OCI-LY7 (cell line): ENCODE measurements around the gene PHKB. TPM values are rescaled to one million over a fixed set of nuclear protein-coding genes. Genes with fewer than 3 reads are reported as not detected.

Experiments used
- BruUV-seq: library from RNA; stranded (reverse); fragments of 400-500 nt; replicated peaks from 2 replicates; lab custom pipeline; 2021; lab: Mats Ljungman, UMichigan
- CTCF ChIA-PET: fragments of 300-600 bp; sonication (Branson Sonifier 250); formaldehyde crosslinking; loops from one replicate; lab custom pipeline; 2022; ENCODE audit warnings: antibody characterized with exemption; ENCODE audit not compliant: unreplicated experiment; lab: Charles Lee
- POLR2A ChIA-PET: fragments of 300-600 bp; sonication (Branson Sonifier 250); formaldehyde crosslinking; loops from one replicate; lab custom pipeline; 2022; ENCODE audit warnings: antibody characterized with exemption; lab: Charles Lee
- DNase-seq: peaks from one replicate; pipeline ENCODE4 v3.0.0-alpha.2; 2015; ENCODE audit warnings: low spot score
- H2AFZ ChIP-seq: fragments of 200-600 bp; sonication (generic), shearing (Covaris generic); 2 replicates; pipeline ENCODE4 v1.6.1; 2014; ENCODE audit warnings: mild to moderate bottlenecking, antibody characterized with exemption, low read length, moderate library complexity
- H3K27ac ChIP-seq: fragments of 200-600 bp; sonication (generic); 2 replicates; pipeline ENCODE4 v1.5.1; 2014; ENCODE audit warnings: mixed run types, low read depth, mild to moderate bottlenecking, moderate library complexity, low read length, inconsistent platforms; ENCODE audit not compliant: poor library complexity, severe bottlenecking
- H3K36me3 ChIP-seq: fragments of 200-600 bp; sonication (generic); 2 replicates; pipeline ENCODE4 v1.6.1; 2014; ENCODE audit warnings: mild to moderate bottlenecking, antibody characterized with exemption, low read length, moderate library complexity, mixed read lengths; ENCODE audit not compliant: insufficient read depth
- H3K4me1 ChIP-seq: fragments of 200-600 bp; sonication (generic); 2 replicates; pipeline ENCODE4 v1.5.1; 2014; ENCODE audit warnings: mild to moderate bottlenecking, low read length; ENCODE audit not compliant: insufficient read depth, poor library complexity, severe bottlenecking
- H3K4me2 ChIP-seq: fragments of 200-600 bp; sonication (generic); 2 replicates; pipeline ENCODE4 v1.6.1; 2014; ENCODE audit warnings: mild to moderate bottlenecking, low read length
- H3K4me3 ChIP-seq: fragments of 200-600 bp; sonication (generic); 2 replicates; pipeline ENCODE4 v1.5.1; 2014; ENCODE audit warnings: mild to moderate bottlenecking, low read depth, low read length; ENCODE audit not compliant: poor library complexity, severe bottlenecking
- H3K79me2 ChIP-seq: fragments of 200-600 bp; sonication (generic); 2 replicates; pipeline ENCODE4 v1.6.1; 2016; ENCODE audit warnings: low read depth, mild to moderate bottlenecking, low read length, moderate library complexity, mixed read lengths; ENCODE audit not compliant: insufficient read depth
- H3K9me2 ChIP-seq: fragments of 200-600 bp; sonication (generic); 2 replicates; pipeline ENCODE4 v1.6.1; 2016; ENCODE audit warnings: mild to moderate bottlenecking, low read length, mixed read lengths; ENCODE audit not compliant: insufficient read depth
- H3K9me3 ChIP-seq: fragments of 200-600 bp; sonication (generic); 2 replicates; pipeline ENCODE4 v1.6.1; 2014; ENCODE audit warnings: mild to moderate bottlenecking, mixed run types, low read length, mixed read lengths
- H4K20me1 ChIP-seq: fragments of 200-600 bp; sonication (generic); 2 replicates; pipeline ENCODE4 v1.6.1; 2014; ENCODE audit warnings: mild to moderate bottlenecking, antibody characterized with exemption, low read length, moderate library complexity, mixed read lengths; ENCODE audit not compliant: insufficient read depth
- CTCF ChIP-seq: fragments of 200-600 bp; sonication (generic); conservative IDR thresholded peaks from 2 replicates; pipeline ENCODE4 v1.5.1; 2014; ENCODE audit warnings: mild to moderate bottlenecking, antibody characterized with exemption, low read length, moderate library complexity, mixed read lengths
- EZH2phosphoT487 ChIP-seq: fragments of 200-600 bp; sonication (generic); IDR thresholded peaks from 2 replicates; pipeline ENCODE4 v1.6.1; 2018; ENCODE audit warnings: low read depth, borderline replicate concordance, mild to moderate bottlenecking, mixed run types, antibody characterized with exemption, low read length, moderate library complexity, mixed read lengths
- intact Hi-C: fragments of 100-400 bp; cut with micrococcal nuclease; formaldehyde crosslinking; loops from one replicate; pipeline ENCODE4 v1.10.0; 2022; ENCODE audit not compliant: unreplicated experiment
- total RNA-seq, 2 experiments: library from RNA; depleted of rRNA in 1 of 2; stranded (reverse); fragments of >200 nt in 1 of 2; shearing (Covaris generic) in 1 of 2; gene quantifications; 2 replicates each; pipeline ENCODE4 v1.2.3, GENCODE V29; 2014 to 2022

Gene PHKB
- total RNA-seq, 2 experiments from 2014 or later, result 56.9 to 93.1 TPM

- ChIA-PET POLR2A (interaction anchor here (0.7 kb wide), 1 partner anchor 121 kb away, joined by 4 read pairs; no protein-coding TSS in a partner anchor), CTCF (interaction anchor here (0.6 kb wide), 1 partner anchor 561 kb away, joined by 5 read pairs; no protein-coding TSS in a partner anchor)
- Histone ChIP-seq H3K4me2 (no peak overlapping the region), H3K9me2 (no peaks in the 10 kb centered on the region), H3K27ac (no peak overlapping the region), H4K20me1 (no peaks in the 10 kb centered on the region), H3K36me3 (peaks cover 27% of the 10 kb centered on the region), H2AFZ (no peak overlapping the region), H3K4me3 (no peak overlapping the region), H3K79me2 (no peaks in the 10 kb centered on the region), H3K4me1 (peaks cover 10% of the 10 kb centered on the region), H3K9me3 (no peaks in the 10 kb centered on the region)
- no peak for TF ChIP-seq EZH2phosphoT487
- no peak for TF ChIP-seq CTCF
- no TSS peak for BruUV-seq
- intact Hi-C loops, result no loop called here
- DNase-seq, result no peak
These were observed 115.9 kb downstream of the PHKB start for GRCh38 chr16:47577029-47577428.

GRCh38 chr16:47578033-47578432 is 116.9 kb downstream of the PHKB start:
- ChIA-PET POLR2A (no interaction called here), CTCF (no interaction called here)
- Histone ChIP-seq H2AFZ (no peak overlapping the region), H3K9me2 (no peaks in the 10 kb centered on the region), H3K4me3 (no peak overlapping the region), H3K36me3 (peaks cover 20% of the 10 kb centered on the region), H3K9me3 (no peaks in the 10 kb centered on the region), H3K79me2 (no peaks in the 10 kb centered on the region), H4K20me1 (no peaks in the 10 kb centered on the region), H3K4me1 (peaks cover 10% of the 10 kb centered on the region), H3K27ac (no peak overlapping the region), H3K4me2 (no peak overlapping the region)
- DNase-seq, result no peak
- BruUV-seq, result no TSS peak
- intact Hi-C loops, result no loop called here
- no peak for TF ChIP-seq CTCF
- TF ChIP-seq EZH2phosphoT487, result no peak

GRCh38 chr16:47578573-47578972 is 117.4 kb downstream of the PHKB start:
- intact Hi-C loops, result no loop called here
- no peaks in the 10 kb centered on the region for H3K9me2 ChIP-seq
- no peak overlapping the region for H3K4me2 ChIP-seq
- ChIA-PET CTCF (interaction anchor here (0.5 kb wide), 1 partner anchor 24 kb away, joined by 4 read pairs; no protein-coding TSS in a partner anchor), POLR2A (interaction anchor here (0.7 to 0.8 kb wide), 2 partner anchors 12 to 117 kb away, joined by 3 read pairs; partner anchors contain the start of gene PHKB)
- no peak for DNase-seq
- BruUV-seq, result no TSS peak
- peaks cover 10% of the 10 kb centered on the region for H3K4me1 ChIP-seq
- no peak overlapping the region for H3K4me3 ChIP-seq
- H3K79me2 ChIP-seq, result no peaks in the 10 kb centered on the region
- H2AFZ ChIP-seq, result no peak overlapping the region
- no peaks in the 10 kb centered on the region for H3K9me3 ChIP-seq
- peaks cover 17% of the 10 kb centered on the region for H3K36me3 ChIP-seq
- TF ChIP-seq EZH2phosphoT487 (no peak), CTCF (no peak)
- H3K27ac ChIP-seq, result no peak overlapping the region
- H4K20me1 ChIP-seq, result no peaks in the 10 kb centered on the region
